ENCODE data around the gene MYZAP. TPM values are rescaled to one million over a fixed set of nuclear protein-coding genes. Genes with fewer than 3 reads are reported as not detected.
A peak's percentile ranks its signal among the peaks of the same experiment; 100 is the strongest.

The MYZAP gene
- total and polyA plus RNA-seq, 2 of the 4 experiments (the other 2 are of a cell fraction), result not detected

DNA sequence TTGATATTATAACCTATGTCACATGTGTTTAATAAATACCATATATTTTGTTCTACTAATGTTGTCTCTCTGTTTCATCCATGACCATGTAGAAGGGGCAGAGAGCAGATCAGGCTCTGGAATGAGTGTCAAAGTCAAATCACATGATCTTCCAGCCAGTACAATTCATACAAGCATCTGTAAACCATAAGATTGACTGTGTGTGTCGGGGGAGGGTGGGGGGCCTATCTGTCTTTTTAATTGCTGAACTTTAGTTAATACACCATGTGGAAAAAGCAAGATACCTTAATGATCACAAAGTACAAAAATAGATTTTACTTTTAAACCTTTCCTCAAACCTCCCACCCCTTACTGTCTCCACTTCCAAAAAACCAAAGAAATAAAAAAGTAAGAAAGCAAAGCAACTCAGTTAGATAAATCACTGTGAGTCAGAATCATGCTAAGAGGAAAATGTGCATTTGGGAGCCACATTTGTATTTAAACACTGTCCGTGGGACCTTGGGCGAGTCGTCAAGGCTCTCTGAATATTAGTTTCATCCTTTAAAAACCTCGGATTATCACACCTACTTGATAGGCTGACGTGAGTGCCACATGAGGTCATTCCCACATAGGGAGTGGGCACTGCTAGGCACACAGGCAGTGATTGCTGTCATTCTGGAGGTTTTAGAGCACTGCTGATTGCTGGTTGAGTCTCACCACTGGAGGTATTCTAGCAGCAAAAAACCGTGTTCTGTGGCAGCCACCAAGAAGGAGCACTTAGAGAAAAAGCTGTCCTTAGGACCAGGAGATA, 93.8 kb downstream of the MYZAP start:
- H3K79me1 ChIP-seq (ENCODE audit: low read depth in 1 of 2, low read length in 2 of 2), result no peaks in the 10 kb centered on the region
- H3K4me2 ChIP-seq (ENCODE audit: low read depth, low read length), result no peak overlapping the region
- H3K4me1 ChIP-seq (ENCODE audit: control insufficient read depth, insufficient read depth, low read length), result no peaks in the 10 kb centered on the region
- H3K36me3 ChIP-seq (ENCODE audit: control insufficient read depth, insufficient read depth, low read length), result no peaks in the 10 kb centered on the region
- POLR2A ChIA-PET (ENCODE audit: unreplicated experiment), result no interaction called here
- no peak overlapping the region for H4K91ac ChIP-seq (ENCODE audit: insufficient read depth, low read depth, low read length)
- H3K14ac ChIP-seq (replicated peaks; ENCODE audit: low read depth, low read length), result no peak overlapping the region
- in situ Hi-C loops (cut with MboI; ENCODE audit: low sequenced_read_pairs), result no loop called here
- no peak for ATAC-seq (ENCODE audit: low read depth)
- H2AK5ac ChIP-seq (ENCODE audit: low read depth, low read length), result no peak overlapping the region
- H2AK9ac ChIP-seq (replicated peaks; ENCODE audit: low read depth, low read length, poor library complexity), result peak overlapping the region; percentile 50
- H3K4me3 ChIP-seq (ENCODE audit: insufficient read depth, low read depth, low read length), result no peak overlapping the region
- no peak overlapping the region for H3K27ac ChIP-seq (ENCODE audit: insufficient read depth, low read length)
- TF ChIP-seq FOS (IDR thresholded peaks at IDR 0.05; ENCODE audit: low read depth, low read length) (no peak), BHLHE40 (IDR thresholded peaks at IDR 0.05; ENCODE audit: low read depth, low read length) (no peak), MAFK (IDR thresholded peaks at IDR 0.05; ENCODE audit: low read depth, low read length) (no peak), MAZ (IDR thresholded peaks at IDR 0.05; ENCODE audit: borderline replicate concordance, low read depth, low read length) (no peak)
- TF ChIP-seq, protein P1, sequence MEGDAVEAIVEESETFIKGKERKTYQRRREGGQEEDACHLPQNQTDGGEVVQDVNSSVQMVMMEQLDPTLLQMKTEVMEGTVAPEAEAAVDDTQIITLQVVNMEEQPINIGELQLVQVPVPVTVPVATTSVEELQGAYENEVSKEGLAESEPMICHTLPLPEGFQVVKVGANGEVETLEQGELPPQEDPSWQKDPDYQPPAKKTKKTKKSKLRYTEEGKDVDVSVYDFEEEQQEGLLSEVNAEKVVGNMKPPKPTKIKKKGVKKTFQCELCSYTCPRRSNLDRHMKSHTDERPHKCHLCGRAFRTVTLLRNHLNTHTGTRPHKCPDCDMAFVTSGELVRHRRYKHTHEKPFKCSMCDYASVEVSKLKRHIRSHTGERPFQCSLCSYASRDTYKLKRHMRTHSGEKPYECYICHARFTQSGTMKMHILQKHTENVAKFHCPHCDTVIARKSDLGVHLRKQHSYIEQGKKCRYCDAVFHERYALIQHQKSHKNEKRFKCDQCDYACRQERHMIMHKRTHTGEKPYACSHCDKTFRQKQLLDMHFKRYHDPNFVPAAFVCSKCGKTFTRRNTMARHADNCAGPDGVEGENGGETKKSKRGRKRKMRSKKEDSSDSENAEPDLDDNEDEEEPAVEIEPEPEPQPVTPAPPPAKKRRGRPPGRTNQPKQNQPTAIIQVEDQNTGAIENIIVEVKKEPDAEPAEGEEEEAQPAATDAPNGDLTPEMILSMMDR (conservative IDR thresholded peaks at IDR 0.05; ENCODE audit: low read depth, low read length), result no peak
- TF ChIP-seq, protein P2, sequence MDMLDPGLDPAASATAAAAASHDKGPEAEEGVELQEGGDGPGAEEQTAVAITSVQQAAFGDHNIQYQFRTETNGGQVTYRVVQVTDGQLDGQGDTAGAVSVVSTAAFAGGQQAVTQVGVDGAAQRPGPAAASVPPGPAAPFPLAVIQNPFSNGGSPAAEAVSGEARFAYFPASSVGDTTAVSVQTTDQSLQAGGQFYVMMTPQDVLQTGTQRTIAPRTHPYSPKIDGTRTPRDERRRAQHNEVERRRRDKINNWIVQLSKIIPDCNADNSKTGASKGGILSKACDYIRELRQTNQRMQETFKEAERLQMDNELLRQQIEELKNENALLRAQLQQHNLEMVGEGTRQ (IDR thresholded peaks at IDR 0.05; ENCODE audit: low read depth, low read length), result no peak
- no peak overlapping the region for H2BK20ac ChIP-seq (ENCODE audit: low read depth, low read length)
- CTCF ChIA-PET, result no interaction called here
- H2BK5ac ChIP-seq (ENCODE audit: low read depth, low read length, poor library complexity, severe bottlenecking), result no peak overlapping the region
- H2AFZ ChIP-seq (replicated peaks; ENCODE audit: low read length, poor library complexity), result peak overlapping the region; percentile 63
- H2BK15ac ChIP-seq (ENCODE audit: low read depth, low read length), result no peak overlapping the region
- H3K56ac ChIP-seq (ENCODE audit: extremely low read depth, insufficient read depth, low read length), result no peak overlapping the region
- no peaks in the 10 kb centered on the region for H3K9me1 ChIP-seq (ENCODE audit: insufficient read depth, low read length)
- no peak overlapping the region for H2BK120ac ChIP-seq (ENCODE audit: low read depth, low read length)
- no peak overlapping the region for H3K23ac ChIP-seq (ENCODE audit: low read depth, low read length)
- H3K18ac ChIP-seq (ENCODE audit: low read depth, low read length), result no peak overlapping the region
- WGBS, 2 experiments (ENCODE audit: extremely low coverage in 2 of 2, insufficient read length in 1 of 2), result no CpG with 5 or more reads among the region's 7 CpGs
- dilution Hi-C loops (cut with HindIII; ENCODE audit: low sequenced_read_pairs, unreplicated experiment), result no loop called here
- no peak overlapping the region for H4K8ac ChIP-seq (ENCODE audit: low read depth in 2 of 2, low read length in 2 of 2)
- no peaks in the 10 kb centered on the region for H3K9me3 ChIP-seq (ENCODE audit: control insufficient read depth, insufficient read depth, low read length)
- H3K27me3 ChIP-seq (ENCODE audit: control insufficient read depth, insufficient read depth, low read length), result no peaks in the 10 kb centered on the region
- DNase-seq, result no peak
- H4K5ac ChIP-seq (ENCODE audit: low read depth, low read length), result no peak overlapping the region
- no peak overlapping the region for H3K9ac ChIP-seq (ENCODE audit: low read depth, low read length)
- BruUV-seq (replicated peaks), result no TSS peak
- no peak overlapping the region for H3K4ac ChIP-seq (ENCODE audit: low read depth, low read length)
- H4K20me1 ChIP-seq (ENCODE audit: insufficient read depth, low read length), result no peaks in the 10 kb centered on the region
- intact Hi-C loops (cut with micrococcal nuclease), result no loop called here
